Activated T-cell treated with anti-CD3 and anti-CD28 coated beads, Interleukin-2, amount 50 U/mL, for 4 hours (primary cell): ENCODE results near the gene STIM2. TPM values are rescaled to one million over a fixed set of nuclear protein-coding genes. Genes with fewer than 3 reads are reported as not detected.

Experiments used
- ATAC-seq, 2 donors: fragments of 200-7000 bp; cut with Tn5 transposase; one replicate each; pipeline ENCODE4 v1.10.0; 2021
- DNase-seq: peaks from one replicate; pipeline ENCODE4 v3.0.0-alpha.2; 2020
- H3K27me3 Mint-ChIP-seq: one replicate; pipeline ENCODE4 v1.8.0; 2021; ENCODE audit warnings: low read depth, mixed read lengths
- H3K36me3 Mint-ChIP-seq: one replicate; pipeline ENCODE4 v1.8.0; 2022; ENCODE audit warnings: mixed read lengths; ENCODE audit not compliant: insufficient read depth
- H3K4me1 Mint-ChIP-seq: one replicate; pipeline ENCODE4 v1.8.0; 2021; ENCODE audit warnings: low read depth, mixed read lengths
- H3K4me3 Mint-ChIP-seq: one replicate; pipeline ENCODE4 v1.8.0; 2021; ENCODE audit warnings: mild to moderate bottlenecking, moderate library complexity, mixed read lengths
- H3K9me3 Mint-ChIP-seq: one replicate; pipeline ENCODE4 v1.8.0; 2021; ENCODE audit warnings: mixed read lengths
- total RNA-seq, 3 donors: library from RNA; stranded (reverse); gene quantifications; one replicate each; pipeline ENCODE4 v1.2.1, GENCODE V29; 2021

The STIM2 gene
- total RNA-seq, 3 donors from 2014 or later = 26.9 to 30.7 (median 29.8) TPM

- Mint-ChIP-seq H3K9me3 (no peaks in the 10 kb centered on the region), H3K27me3 (peaks cover 7% of the 10 kb centered on the region), H3K36me3 (no peaks in the 10 kb centered on the region), H3K4me3 (no peak overlapping the region), H3K4me1 (no peaks in the 10 kb centered on the region)
- no peak for DNase-seq
- ATAC-seq = no peak
These were observed 198.8 kb downstream of the STIM2 start for GRCh38 chr4:27059446-27059845.

GRCh38 chr4:27062256-27062655 lies 201.6 kb downstream of the STIM2 start:
- ATAC-seq = no peak
- DNase-seq = no peak
- no peaks in the 10 kb centered on the region for H3K9me3 Mint-ChIP-seq
- H3K27me3 Mint-ChIP-seq = peaks cover 9% of the 10 kb centered on the region
- no peaks in the 10 kb centered on the region for H3K4me1 Mint-ChIP-seq
- H3K36me3 Mint-ChIP-seq = no peaks in the 10 kb centered on the region
- H3K4me3 Mint-ChIP-seq = no peak overlapping the region

GRCh38 chr4:27066591-27066990 lies 205.9 kb downstream of the STIM2 start:
- H3K36me3 Mint-ChIP-seq = no peaks in the 10 kb centered on the region
- no peaks in the 10 kb centered on the region for H3K4me1 Mint-ChIP-seq
- no peak for ATAC-seq
- no peak overlapping the region for H3K4me3 Mint-ChIP-seq
- no peak for DNase-seq
- no peaks in the 10 kb centered on the region for H3K9me3 Mint-ChIP-seq
- peaks cover 13% of the 10 kb centered on the region for H3K27me3 Mint-ChIP-seq

GRCh38 chr4:27068151-27068867 lies 207.7 kb downstream of the STIM2 start:
- Mint-ChIP-seq H3K27me3 (peaks cover 11% of the 10 kb centered on the region), H3K9me3 (no peaks in the 10 kb centered on the region), H3K4me3 (no peak overlapping the region), H3K36me3 (no peaks in the 10 kb centered on the region), H3K4me1 (no peaks in the 10 kb centered on the region)
- ATAC-seq = no peak
- DNase-seq = no peak
